Chondrocyte (in vitro differentiated cells): ENCODE results near the gene MCF2L2. TPM values are rescaled to one million over a fixed set of nuclear protein-coding genes. Genes with fewer than 3 reads are reported as not detected.

Experiments used
- DNase-seq: peaks from one replicate; pipeline ENCODE4 v3.0.0; 2021; ENCODE audit warnings: mixed read lengths, low spot score
- H3K27ac Mint-ChIP-seq: one replicate; pipeline ENCODE4 v1.8.0; 2021; ENCODE audit warnings: mild to moderate bottlenecking, moderate library complexity, mixed read lengths; ENCODE audit not compliant: unreplicated experiment
- H3K27me3 Mint-ChIP-seq: 2 replicates; pipeline ENCODE4 v1.8.0; 2021; ENCODE audit warnings: low read depth, mixed read lengths
- H3K36me3 Mint-ChIP-seq: 2 replicates; pipeline ENCODE4 v1.8.0; 2021; ENCODE audit warnings: low read depth, mixed read lengths
- H3K4me1 Mint-ChIP-seq: 2 replicates; pipeline ENCODE4 v1.8.0; 2021; ENCODE audit warnings: low read depth, mild to moderate bottlenecking, mixed read lengths
- H3K4me3 Mint-ChIP-seq: one replicate; pipeline ENCODE4 v1.8.0; 2021; ENCODE audit warnings: mild to moderate bottlenecking, moderate library complexity, mixed read lengths; ENCODE audit not compliant: unreplicated experiment
- H3K9me3 Mint-ChIP-seq: 2 replicates; pipeline ENCODE4 v1.8.0; 2021; ENCODE audit warnings: low read depth, mixed read lengths
- total RNA-seq: library from RNA; stranded (reverse); gene quantifications from 3 replicates; pipeline ENCODE4 v1.2.1, GENCODE V29; 2021
- TF ChIP-seq, protein P1 (sequence below): fragments of 200-600 bp; sonication (generic); IDR thresholded peaks from 2 replicates; pipeline ENCODE4 v1.5.0; 2021; ENCODE audit warnings: antibody characterized with exemption, mild to moderate bottlenecking, moderate library complexity

MCF2L2 gene
- total RNA-seq, 1 donor from 2014 or later = 2.6 TPM

DNA sequence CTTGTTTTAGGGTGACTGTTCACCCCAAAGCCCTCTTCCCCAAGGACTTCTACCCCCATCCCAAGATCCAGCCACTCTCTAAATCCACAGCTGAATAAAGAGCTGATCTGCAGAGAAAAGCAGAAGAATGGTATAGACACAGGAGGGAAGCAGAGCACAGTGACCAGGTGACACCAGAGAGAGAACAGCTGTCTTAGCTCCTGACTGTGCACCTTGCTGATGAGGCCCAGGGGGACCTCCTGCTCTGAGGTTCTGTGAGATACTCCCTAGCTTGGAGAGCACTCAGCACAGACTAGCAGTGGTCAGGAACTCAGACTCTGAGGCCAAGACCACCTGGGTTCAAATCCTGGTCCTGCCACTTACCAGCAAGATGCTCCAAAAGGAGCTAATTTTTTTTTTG, 17.7 kb downstream of the MCF2L2 start:
- no peak for DNase-seq
- TF ChIP-seq, protein P1, sequence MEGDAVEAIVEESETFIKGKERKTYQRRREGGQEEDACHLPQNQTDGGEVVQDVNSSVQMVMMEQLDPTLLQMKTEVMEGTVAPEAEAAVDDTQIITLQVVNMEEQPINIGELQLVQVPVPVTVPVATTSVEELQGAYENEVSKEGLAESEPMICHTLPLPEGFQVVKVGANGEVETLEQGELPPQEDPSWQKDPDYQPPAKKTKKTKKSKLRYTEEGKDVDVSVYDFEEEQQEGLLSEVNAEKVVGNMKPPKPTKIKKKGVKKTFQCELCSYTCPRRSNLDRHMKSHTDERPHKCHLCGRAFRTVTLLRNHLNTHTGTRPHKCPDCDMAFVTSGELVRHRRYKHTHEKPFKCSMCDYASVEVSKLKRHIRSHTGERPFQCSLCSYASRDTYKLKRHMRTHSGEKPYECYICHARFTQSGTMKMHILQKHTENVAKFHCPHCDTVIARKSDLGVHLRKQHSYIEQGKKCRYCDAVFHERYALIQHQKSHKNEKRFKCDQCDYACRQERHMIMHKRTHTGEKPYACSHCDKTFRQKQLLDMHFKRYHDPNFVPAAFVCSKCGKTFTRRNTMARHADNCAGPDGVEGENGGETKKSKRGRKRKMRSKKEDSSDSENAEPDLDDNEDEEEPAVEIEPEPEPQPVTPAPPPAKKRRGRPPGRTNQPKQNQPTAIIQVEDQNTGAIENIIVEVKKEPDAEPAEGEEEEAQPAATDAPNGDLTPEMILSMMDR = no peak
- H3K4me1 Mint-ChIP-seq = no peaks in the 10 kb centered on the region
- no peak overlapping the region for H3K4me3 Mint-ChIP-seq
- no peak overlapping the region for H3K27ac Mint-ChIP-seq
- peaks cover 24% of the 10 kb centered on the region for H3K27me3 Mint-ChIP-seq
- no peaks in the 10 kb centered on the region for H3K36me3 Mint-ChIP-seq
- H3K9me3 Mint-ChIP-seq = no peaks in the 10 kb centered on the region

DNA sequence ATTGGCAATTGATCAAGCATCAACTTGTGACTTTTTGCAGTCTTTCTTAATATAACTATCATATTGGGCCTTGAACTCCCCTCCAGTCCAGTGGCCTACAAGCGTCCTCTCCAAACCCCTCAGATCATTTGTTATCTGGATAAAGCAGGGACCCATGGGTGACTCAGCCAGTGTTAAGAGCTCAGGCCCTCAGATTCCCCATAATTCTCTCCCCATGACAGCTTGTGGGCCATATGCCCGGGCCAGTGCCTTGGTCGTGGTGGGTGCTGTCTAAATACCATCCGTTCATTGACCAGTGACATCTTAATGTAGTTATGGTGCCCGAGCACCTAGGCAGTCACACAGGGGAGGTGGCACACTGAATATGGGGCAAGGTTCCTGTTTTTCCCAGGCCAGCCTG, 18.1 kb downstream of the MCF2L2 start:
- Mint-ChIP-seq H3K4me3 (no peak overlapping the region), H3K36me3 (no peaks in the 10 kb centered on the region), H3K27ac (no peak overlapping the region), H3K9me3 (no peaks in the 10 kb centered on the region), H3K4me1 (no peaks in the 10 kb centered on the region), H3K27me3 (peaks cover 21% of the 10 kb centered on the region)
- TF ChIP-seq, protein P1 = no peak
- DNase-seq = no peak

DNA sequence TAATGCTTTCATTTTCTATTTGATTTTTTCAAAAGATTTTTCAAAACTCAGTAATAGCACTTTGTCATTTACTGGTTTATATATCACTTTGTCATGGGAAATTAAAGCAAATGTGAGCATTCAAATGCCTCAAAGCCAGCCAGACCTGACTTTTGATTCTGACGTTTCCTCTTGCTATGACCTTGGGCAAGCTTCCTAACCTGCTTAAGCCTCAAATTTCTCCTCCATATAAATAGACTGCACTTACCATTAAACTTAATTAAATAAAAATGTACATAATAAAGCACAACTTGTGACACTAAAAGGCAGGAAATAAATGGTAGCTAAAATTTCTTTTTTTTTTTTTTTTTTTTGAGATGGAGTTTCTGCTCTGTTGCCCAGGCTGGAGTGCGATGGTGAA, 19.2 kb downstream of the MCF2L2 start:
- Mint-ChIP-seq H3K9me3 (no peaks in the 10 kb centered on the region), H3K4me1 (no peaks in the 10 kb centered on the region), H3K27me3 (peaks cover 12% of the 10 kb centered on the region), H3K36me3 (no peaks in the 10 kb centered on the region), H3K27ac (no peak overlapping the region), H3K4me3 (no peak overlapping the region)
- TF ChIP-seq, protein P1 = no peak
- DNase-seq = no peak

DNA sequence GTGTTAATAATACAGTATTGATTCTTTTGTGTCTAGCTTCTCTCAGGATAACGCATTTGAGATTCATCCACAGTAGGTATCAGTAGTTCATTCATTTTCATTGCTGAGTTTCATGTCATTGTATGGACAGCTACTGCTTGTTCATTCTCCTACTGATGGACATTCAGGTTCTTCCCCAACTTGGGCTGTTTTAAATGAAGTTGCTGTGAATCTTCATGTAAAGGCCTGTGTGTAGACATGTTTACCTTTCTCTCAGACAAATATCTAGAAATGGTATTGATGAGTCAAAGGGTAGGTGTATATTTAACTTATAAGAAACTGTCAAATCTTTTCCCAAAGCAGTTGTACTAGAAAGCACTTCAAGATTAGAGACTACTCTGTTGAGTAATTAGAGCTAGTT, 26.7 kb downstream of the MCF2L2 start:
- Mint-ChIP-seq H3K36me3 (peaks cover 2% of the 10 kb centered on the region), H3K9me3 (peaks cover under 1% of the 10 kb centered on the region), H3K27me3 (peaks cover 9% of the 10 kb centered on the region), H3K27ac (no peak overlapping the region), H3K4me3 (no peak overlapping the region), H3K4me1 (no peaks in the 10 kb centered on the region)
- DNase-seq = no peak
- TF ChIP-seq, protein P1 = no peak

DNA sequence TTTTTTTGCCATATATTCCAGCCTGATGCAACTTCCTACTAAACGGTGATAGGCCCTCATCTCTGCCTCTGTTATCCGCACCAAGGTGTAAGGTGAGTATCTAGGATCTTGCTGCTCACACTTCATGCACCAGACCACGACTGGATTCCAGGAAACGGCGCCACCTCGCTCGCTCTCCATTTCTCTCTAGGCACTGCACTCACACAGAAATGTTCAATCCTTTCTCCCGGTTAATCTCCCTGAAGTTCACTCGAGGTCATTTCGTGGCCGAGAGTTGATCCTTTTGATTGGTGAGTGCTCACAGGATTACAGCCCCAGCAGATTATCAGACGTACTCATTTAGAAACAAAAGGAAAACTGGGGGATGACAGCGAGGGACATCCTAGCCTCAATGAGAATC, 28.1 kb downstream of the MCF2L2 start:
- Mint-ChIP-seq H3K27me3 (peaks cover 10% of the 10 kb centered on the region), H3K27ac (no peak overlapping the region)
- no peak for DNase-seq

More for the DNA sequence above, 28.1 kb downstream of the MCF2L2 start:
- Mint-ChIP-seq H3K36me3 (peaks cover 2% of the 10 kb centered on the region), H3K9me3 (peaks cover 2% of the 10 kb centered on the region), H3K4me1 (no peaks in the 10 kb centered on the region), H3K4me3 (no peak overlapping the region)
- TF ChIP-seq, protein P1 = no peak
